ENCODE results near the gene NRXN3. TPM values are rescaled to one million over a fixed set of nuclear protein-coding genes. Genes with fewer than 3 reads are reported as not detected.

NRXN3 gene
- total RNA-seq, 1 donor from 2014 or later = 5.9 TPM

DNA sequence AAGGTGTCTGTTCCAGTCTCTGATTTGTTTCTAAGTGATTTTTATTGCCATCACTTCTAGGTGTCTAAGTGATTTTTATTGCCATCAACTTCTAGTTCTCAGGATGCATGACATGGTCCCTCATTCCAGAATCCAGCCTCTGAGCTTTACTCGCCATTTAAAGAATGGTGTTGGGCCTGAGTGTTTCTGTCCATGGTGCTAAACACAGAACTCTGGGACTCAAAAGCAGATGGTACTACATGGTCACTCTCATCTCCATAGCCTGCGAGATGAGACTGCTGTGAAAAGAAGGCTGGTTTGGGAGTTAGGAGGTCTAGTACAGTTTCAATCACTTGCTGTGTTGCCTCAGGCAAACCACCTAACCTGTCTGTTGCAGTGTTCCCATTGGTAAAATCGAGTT lies 276.6 kb downstream of the NRXN3 start:
- no peaks in the 10 kb centered on the region for H3K27me3 ChIP-seq
- no peak overlapping the region for H3K4me3 ChIP-seq
- no peaks in the 10 kb centered on the region for H3K9me3 ChIP-seq (ENCODE audit: low read depth)
- no peak overlapping the region for H2AFZ ChIP-seq (replicated peaks)
- Mint-ChIP-seq H3K4me3 (no peak overlapping the region), H3K4me1 (no peaks in the 10 kb centered on the region), H3K27me3 (ENCODE audit: insufficient read depth, low read depth) (peaks cover 2% of the 10 kb centered on the region), H3K27ac (no peak overlapping the region), H3K36me3 (no peaks in the 10 kb centered on the region), H3K9me3 (no peaks in the 10 kb centered on the region)
- no peak overlapping the region for H3K4me2 ChIP-seq
- TF ChIP-seq EZH2phosphoT487 (IDR thresholded peaks at IDR 0.05) (no peak), EZH2 (IDR thresholded peaks at IDR 0.05) (no peak)
- TF ChIP-seq, protein P1, sequence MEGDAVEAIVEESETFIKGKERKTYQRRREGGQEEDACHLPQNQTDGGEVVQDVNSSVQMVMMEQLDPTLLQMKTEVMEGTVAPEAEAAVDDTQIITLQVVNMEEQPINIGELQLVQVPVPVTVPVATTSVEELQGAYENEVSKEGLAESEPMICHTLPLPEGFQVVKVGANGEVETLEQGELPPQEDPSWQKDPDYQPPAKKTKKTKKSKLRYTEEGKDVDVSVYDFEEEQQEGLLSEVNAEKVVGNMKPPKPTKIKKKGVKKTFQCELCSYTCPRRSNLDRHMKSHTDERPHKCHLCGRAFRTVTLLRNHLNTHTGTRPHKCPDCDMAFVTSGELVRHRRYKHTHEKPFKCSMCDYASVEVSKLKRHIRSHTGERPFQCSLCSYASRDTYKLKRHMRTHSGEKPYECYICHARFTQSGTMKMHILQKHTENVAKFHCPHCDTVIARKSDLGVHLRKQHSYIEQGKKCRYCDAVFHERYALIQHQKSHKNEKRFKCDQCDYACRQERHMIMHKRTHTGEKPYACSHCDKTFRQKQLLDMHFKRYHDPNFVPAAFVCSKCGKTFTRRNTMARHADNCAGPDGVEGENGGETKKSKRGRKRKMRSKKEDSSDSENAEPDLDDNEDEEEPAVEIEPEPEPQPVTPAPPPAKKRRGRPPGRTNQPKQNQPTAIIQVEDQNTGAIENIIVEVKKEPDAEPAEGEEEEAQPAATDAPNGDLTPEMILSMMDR (IDR thresholded peaks at IDR 0.05) = no peak
- DNase-seq (ENCODE audit: low spot score) = peak; percentile 74
- no peaks in the 10 kb centered on the region for H4K20me1 ChIP-seq (ENCODE audit: low read depth)
- H3K36me3 ChIP-seq = no peaks in the 10 kb centered on the region
- H3K9ac ChIP-seq = no peak overlapping the region
- no peaks in the 10 kb centered on the region for H3K4me1 ChIP-seq
- H3K79me2 ChIP-seq (ENCODE audit: low read depth) = no peaks in the 10 kb centered on the region
- H3K27ac ChIP-seq = no peak overlapping the region
- no peaks in the 10 kb centered on the region for H3F3A ChIP-seq (ENCODE audit: low read depth)

DNA sequence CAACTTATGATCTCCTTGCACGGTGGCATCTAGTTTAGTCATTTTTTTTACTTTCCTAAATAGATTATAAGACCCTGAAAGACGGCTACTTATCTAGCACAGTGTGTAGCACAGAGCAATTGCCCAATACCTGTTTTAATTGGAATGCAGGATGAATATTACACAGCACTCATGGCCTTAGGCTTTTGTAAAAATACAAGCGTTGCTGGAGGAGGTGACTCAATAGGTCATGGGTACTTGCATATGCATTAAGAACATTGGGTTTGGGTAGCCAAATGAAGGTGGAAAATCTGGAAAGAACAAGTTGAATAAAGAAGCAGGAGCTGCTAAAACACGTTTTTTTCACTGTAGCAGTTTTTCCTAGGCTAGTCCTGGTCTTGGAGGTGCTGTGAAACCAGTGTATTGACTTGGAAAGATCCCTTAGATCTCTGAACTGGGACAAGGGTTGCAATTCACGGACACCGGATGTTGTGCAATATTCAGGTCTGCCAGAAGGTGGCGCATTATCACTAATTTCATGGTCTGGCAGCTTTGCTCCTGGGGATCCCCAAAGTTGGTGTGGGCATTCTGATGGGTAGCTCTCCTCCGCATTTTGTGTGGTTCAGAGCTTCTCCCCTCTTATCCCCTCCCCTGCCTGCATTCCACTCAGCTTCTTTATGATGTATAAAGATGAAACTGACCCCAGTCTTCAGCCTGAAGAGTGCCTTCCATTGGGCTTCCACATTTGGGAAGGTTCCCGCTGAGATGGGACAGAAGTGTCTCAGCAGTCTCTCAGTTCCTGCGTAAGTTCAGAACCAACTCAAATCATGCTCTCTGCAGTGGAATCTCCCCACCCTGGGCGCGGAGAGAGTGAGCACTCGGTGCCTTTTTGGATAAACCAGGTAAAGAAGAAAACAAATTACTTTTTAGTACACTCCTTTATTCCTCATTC lies 278.3 kb downstream of the NRXN3 start:
- TF ChIP-seq, protein P1 (IDR thresholded peaks at IDR 0.05) = peak; percentile 81
- TF ChIP-seq EZH2phosphoT487 (IDR thresholded peaks at IDR 0.05) = no peak
- DNase-seq (ENCODE audit: low spot score) = peak; percentile 71
- no peak overlapping the region for H3K4me2 ChIP-seq
- no peak overlapping the region for H2AFZ ChIP-seq (replicated peaks)
- Mint-ChIP-seq H3K27ac (no peak overlapping the region), H3K36me3 (no peaks in the 10 kb centered on the region), H3K27me3 (ENCODE audit: insufficient read depth, low read depth) (peaks cover 2% of the 10 kb centered on the region), H3K4me1 (no peaks in the 10 kb centered on the region), H3K4me3 (no peak overlapping the region), H3K9me3 (no peaks in the 10 kb centered on the region)
- no peak overlapping the region for H3K4me3 ChIP-seq
- H3K36me3 ChIP-seq = no peaks in the 10 kb centered on the region
- H3K27me3 ChIP-seq = no peaks in the 10 kb centered on the region
- H3K9ac ChIP-seq = no peak overlapping the region
- H4K20me1 ChIP-seq (ENCODE audit: low read depth) = no peaks in the 10 kb centered on the region
- H3K9me3 ChIP-seq (ENCODE audit: low read depth) = no peaks in the 10 kb centered on the region
- no peaks in the 10 kb centered on the region for H3K4me1 ChIP-seq
- no peaks in the 10 kb centered on the region for H3K79me2 ChIP-seq (ENCODE audit: low read depth)
- H3K27ac ChIP-seq = no peak overlapping the region
- no peaks in the 10 kb centered on the region for H3F3A ChIP-seq (ENCODE audit: low read depth)

DNA sequence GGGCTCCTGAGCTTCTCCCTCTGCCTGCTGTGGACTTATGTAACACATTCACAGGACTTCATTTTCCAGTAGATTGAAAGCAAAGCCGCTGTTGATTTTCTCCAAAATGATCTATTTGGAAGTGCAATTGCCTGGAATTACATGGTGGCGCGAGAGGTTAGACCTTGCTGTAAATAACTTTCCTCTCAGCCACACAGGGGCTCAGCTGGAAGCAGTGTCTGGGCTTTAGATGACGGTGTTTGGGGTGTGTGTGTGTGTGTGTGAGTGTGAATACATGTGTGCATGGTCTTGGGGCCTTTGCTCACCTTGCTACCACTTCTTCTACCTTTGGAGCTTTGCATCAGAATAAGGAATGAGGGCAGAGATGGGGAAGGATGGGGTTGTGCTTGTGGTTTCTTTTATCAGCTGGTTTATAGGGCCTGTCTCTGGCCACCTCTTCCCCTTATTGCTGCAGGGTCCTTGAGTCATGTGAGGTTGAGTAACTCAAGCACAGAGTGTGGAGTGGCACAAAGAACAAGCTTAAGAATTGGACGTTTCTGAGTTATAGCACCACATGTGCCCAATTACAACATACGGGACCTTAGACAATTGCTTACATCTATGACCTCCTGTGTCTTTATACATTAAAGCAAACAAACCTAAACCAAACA lies 280.6 kb downstream of the NRXN3 start:
- Mint-ChIP-seq H3K27me3 (ENCODE audit: insufficient read depth, low read depth) (no peaks in the 10 kb centered on the region), H3K4me3 (no peak overlapping the region), H3K36me3 (no peaks in the 10 kb centered on the region), H3K4me1 (no peaks in the 10 kb centered on the region), H3K9me3 (no peaks in the 10 kb centered on the region), H3K27ac (no peak overlapping the region)
- no peak overlapping the region for H3K4me3 ChIP-seq
- H3K36me3 ChIP-seq = no peaks in the 10 kb centered on the region
- no peaks in the 10 kb centered on the region for H3K9me3 ChIP-seq (ENCODE audit: low read depth)
- H3K4me1 ChIP-seq = no peaks in the 10 kb centered on the region
- DNase-seq (ENCODE audit: low spot score) = no peak
- no peak overlapping the region for H3K27ac ChIP-seq
- no peak overlapping the region for H3K9ac ChIP-seq
- no peaks in the 10 kb centered on the region for H3K79me2 ChIP-seq (ENCODE audit: low read depth)
- no peak overlapping the region for H2AFZ ChIP-seq (replicated peaks)
- no peaks in the 10 kb centered on the region for H3F3A ChIP-seq (ENCODE audit: low read depth)
- TF ChIP-seq, protein P1 (IDR thresholded peaks at IDR 0.05) = no peak
- TF ChIP-seq EZH2 (IDR thresholded peaks at IDR 0.05) = no peak
- no peak for TF ChIP-seq EZH2phosphoT487 (IDR thresholded peaks at IDR 0.05)
- no peak overlapping the region for H3K4me2 ChIP-seq
- H4K20me1 ChIP-seq (ENCODE audit: low read depth) = no peaks in the 10 kb centered on the region
- H3K27me3 ChIP-seq = no peaks in the 10 kb centered on the region
